ENCODE measurements around the gene KIF19. TPM values are rescaled to one million over a fixed set of nuclear protein-coding genes. Genes with fewer than 3 reads are reported as not detected.

KIF19 gene
- total RNA-seq, 2 experiments from 2014 or later, result 0.81 to 1.1 TPM

DNA sequence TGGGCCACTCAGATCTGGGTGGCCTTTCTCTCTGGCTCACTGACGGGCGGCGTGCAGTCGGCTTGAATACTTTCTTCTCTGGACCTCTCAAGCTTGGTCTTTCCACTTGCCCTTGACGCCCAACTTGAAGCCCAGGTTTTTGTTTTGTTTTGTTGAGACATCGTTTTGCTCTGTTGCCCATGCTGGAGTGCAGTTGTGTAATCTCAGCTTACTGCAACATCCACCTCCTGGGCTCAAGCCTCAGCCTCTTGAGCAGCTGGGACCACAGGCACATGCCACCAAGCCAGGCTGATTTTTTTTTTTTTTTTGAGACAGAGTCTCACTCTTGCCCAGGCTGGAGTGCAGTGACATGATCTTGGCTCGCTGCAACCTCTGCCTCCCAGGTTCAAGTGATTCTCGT is 22.7 kb upstream of the KIF19 start:
- TF ChIP-seq, protein P1, sequence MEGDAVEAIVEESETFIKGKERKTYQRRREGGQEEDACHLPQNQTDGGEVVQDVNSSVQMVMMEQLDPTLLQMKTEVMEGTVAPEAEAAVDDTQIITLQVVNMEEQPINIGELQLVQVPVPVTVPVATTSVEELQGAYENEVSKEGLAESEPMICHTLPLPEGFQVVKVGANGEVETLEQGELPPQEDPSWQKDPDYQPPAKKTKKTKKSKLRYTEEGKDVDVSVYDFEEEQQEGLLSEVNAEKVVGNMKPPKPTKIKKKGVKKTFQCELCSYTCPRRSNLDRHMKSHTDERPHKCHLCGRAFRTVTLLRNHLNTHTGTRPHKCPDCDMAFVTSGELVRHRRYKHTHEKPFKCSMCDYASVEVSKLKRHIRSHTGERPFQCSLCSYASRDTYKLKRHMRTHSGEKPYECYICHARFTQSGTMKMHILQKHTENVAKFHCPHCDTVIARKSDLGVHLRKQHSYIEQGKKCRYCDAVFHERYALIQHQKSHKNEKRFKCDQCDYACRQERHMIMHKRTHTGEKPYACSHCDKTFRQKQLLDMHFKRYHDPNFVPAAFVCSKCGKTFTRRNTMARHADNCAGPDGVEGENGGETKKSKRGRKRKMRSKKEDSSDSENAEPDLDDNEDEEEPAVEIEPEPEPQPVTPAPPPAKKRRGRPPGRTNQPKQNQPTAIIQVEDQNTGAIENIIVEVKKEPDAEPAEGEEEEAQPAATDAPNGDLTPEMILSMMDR (IDR thresholded peaks at IDR 0.05), result no peak
- no peak overlapping the region for H3K27ac Mint-ChIP-seq
- no peaks in the 10 kb centered on the region for H3K36me3 Mint-ChIP-seq (ENCODE audit: low read depth)
- intact Hi-C loops (cut with DNase I, micrococcal nuclease), result loop anchor here (5.0 to 10.0 kb wide), 4 partner anchors 49 to 191 kb away; partner anchors contain the start of gene GPR142 (in 1 of the 2)
- Histone ChIP-seq H3K27me3 (ENCODE audit: control insufficient read depth in 1 of 2, insufficient read depth in 2 of 2, low read length in 2 of 2) (no peaks in the 10 kb centered on the region), H3K4me1 (ENCODE audit: insufficient read depth, low read length) (peaks cover 13% of the 10 kb centered on the region), H3K4me3 (ENCODE audit: low read length) (no peak overlapping the region), H3K9me3 (ENCODE audit: control insufficient read depth in 1 of 2, insufficient read depth in 1 of 2, low read length in 2 of 2) (no peaks in the 10 kb centered on the region), H3K36me3 (ENCODE audit: insufficient read depth, low read length) (no peaks in the 10 kb centered on the region), H3K27ac (ENCODE audit: low read depth in 1 of 2, low read length in 2 of 2) (no peak overlapping the region)
- ChIA-PET POLR2A (interaction anchor here (0.5 kb wide), 1 partner anchor 35 kb away, joined by 3 read pairs; no protein-coding TSS in a partner anchor), CTCF (interaction anchor here (1.5 kb wide), 1 partner anchor 65 kb away, joined by 3 read pairs; no protein-coding TSS in a partner anchor)
- H3K4me1 Mint-ChIP-seq (ENCODE audit: low read depth), result peaks cover 6% of the 10 kb centered on the region
- H3K27me3 Mint-ChIP-seq, result no peaks in the 10 kb centered on the region
- DNase-seq (no peak), ATAC-seq (ENCODE audit: poor library complexity) (no peak)
- no peak overlapping the region for H3K4me3 Mint-ChIP-seq
- H3K9me3 Mint-ChIP-seq, result no peaks in the 10 kb centered on the region

DNA sequence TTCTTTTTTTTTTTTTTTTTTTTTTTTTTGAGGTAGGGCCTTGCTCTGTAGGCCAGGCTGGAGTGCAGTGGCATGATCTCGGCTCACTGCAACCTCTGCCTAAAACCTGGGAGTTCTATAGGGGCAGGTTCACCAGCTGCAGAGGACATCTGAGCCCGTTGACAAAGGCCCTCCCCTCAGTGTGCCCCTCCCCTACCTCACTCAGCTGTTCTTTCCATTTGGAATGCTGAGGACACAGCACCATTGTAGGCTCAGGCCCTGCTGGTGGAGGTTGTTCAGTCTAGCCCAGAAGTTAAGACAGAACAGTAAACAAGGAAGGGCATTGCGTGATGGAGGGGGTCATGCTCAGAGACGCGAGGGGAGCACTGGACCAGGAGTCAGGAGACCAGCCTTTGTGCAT is 21.8 kb upstream of the KIF19 start:
- DNase-seq (no peak), ATAC-seq (ENCODE audit: poor library complexity) (no peak)
- peaks cover 13% of the 10 kb centered on the region for H3K4me1 ChIP-seq (ENCODE audit: insufficient read depth, low read length)
- H3K27me3 ChIP-seq (ENCODE audit: control insufficient read depth in 1 of 2, insufficient read depth in 2 of 2, low read length in 2 of 2), result no peaks in the 10 kb centered on the region
- Mint-ChIP-seq H3K36me3 (ENCODE audit: low read depth) (no peaks in the 10 kb centered on the region), H3K4me3 (no peak overlapping the region), H3K9me3 (no peaks in the 10 kb centered on the region), H3K27ac (no peak overlapping the region), H3K27me3 (no peaks in the 10 kb centered on the region), H3K4me1 (ENCODE audit: low read depth) (peaks cover 6% of the 10 kb centered on the region)
- no peaks in the 10 kb centered on the region for H3K36me3 ChIP-seq (ENCODE audit: insufficient read depth, low read length)
- no peak overlapping the region for H3K4me3 ChIP-seq (ENCODE audit: low read length)
- intact Hi-C loops (cut with DNase I, micrococcal nuclease), result loop anchor here (5.0 to 10.0 kb wide), 4 partner anchors 48 to 191 kb away; partner anchors contain the start of gene GPR142 (in 1 of the 2)
- H3K9me3 ChIP-seq (ENCODE audit: control insufficient read depth in 1 of 2, insufficient read depth in 1 of 2, low read length in 2 of 2), result no peaks in the 10 kb centered on the region
- H3K27ac ChIP-seq (ENCODE audit: low read depth in 1 of 2, low read length in 2 of 2), result no peak overlapping the region
- TF ChIP-seq, protein P1 (IDR thresholded peaks at IDR 0.05), result no peak
- CTCF ChIA-PET, result interaction anchor here (1.5 kb wide), 1 partner anchor 64 kb away, joined by 3 read pairs; no protein-coding TSS in a partner anchor
- POLR2A ChIA-PET, result no interaction called here

DNA sequence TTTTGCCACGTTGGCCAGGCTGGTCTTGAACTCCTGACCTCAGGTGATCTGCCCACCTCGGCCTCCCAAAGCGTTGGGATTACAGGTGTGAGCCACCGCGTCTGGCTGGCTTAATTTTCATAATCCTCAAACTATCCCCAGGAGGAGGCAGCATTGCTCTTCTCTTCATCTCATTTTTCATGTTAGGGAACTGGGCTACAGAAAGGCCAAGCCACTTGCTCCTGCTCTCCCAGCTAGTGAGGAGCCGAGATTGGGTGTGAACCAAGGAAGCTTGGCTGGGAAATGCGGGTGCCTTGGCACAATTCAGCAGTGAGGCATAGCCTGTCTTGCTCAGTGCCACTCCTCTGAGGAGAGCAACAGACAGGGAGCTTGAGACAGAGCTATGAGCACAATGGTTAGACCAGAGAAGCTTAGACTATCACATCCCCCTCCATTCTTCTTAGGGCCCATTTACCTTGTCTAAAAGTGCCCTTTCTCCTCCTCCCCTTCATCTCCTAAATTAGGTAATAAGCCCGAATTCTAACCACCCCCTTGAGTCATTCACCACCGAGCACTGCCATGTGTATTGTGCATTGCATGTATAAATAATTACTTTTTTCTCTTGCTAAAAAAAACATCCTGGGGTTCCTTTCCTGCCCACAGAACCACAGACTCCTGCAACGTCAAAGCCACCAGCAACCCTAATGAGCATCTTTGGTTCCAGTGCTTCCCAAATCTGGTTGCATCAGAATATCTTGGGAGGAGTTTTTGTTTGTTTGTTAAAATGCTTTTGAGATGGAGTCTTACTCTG is 20.0 kb upstream of the KIF19 start:
- Histone ChIP-seq H3K27me3 (ENCODE audit: control insufficient read depth in 1 of 2, insufficient read depth in 2 of 2, low read length in 2 of 2) (no peaks in the 10 kb centered on the region), H3K4me3 (ENCODE audit: low read length) (no peak overlapping the region), H3K27ac (ENCODE audit: low read depth in 1 of 2, low read length in 2 of 2) (no peak overlapping the region), H3K9me3 (ENCODE audit: control insufficient read depth in 1 of 2, insufficient read depth in 1 of 2, low read length in 2 of 2) (no peaks in the 10 kb centered on the region), H3K4me1 (ENCODE audit: insufficient read depth, low read length) (peaks cover 10% of the 10 kb centered on the region), H3K36me3 (ENCODE audit: insufficient read depth, low read length) (no peaks in the 10 kb centered on the region)
- Mint-ChIP-seq H3K27ac (no peak overlapping the region), H3K36me3 (ENCODE audit: low read depth) (no peaks in the 10 kb centered on the region), H3K4me3 (no peak overlapping the region), H3K4me1 (ENCODE audit: low read depth) (peaks cover 6% of the 10 kb centered on the region), H3K27me3 (no peaks in the 10 kb centered on the region), H3K9me3 (no peaks in the 10 kb centered on the region)
- ATAC-seq (ENCODE audit: poor library complexity) (no peak), DNase-seq (no peak)
- intact Hi-C loops (cut with DNase I, micrococcal nuclease), result loop anchor here in 1 of 2 experiments (10.0 kb wide), 1 partner anchor 189 kb away; no protein-coding TSS in a partner anchor
- ChIA-PET POLR2A (no interaction called here), CTCF (interaction anchor here (0.8 kb wide), 1 partner anchor 31 kb away, joined by 3 read pairs; no protein-coding TSS in a partner anchor)
- TF ChIP-seq, protein P1 (IDR thresholded peaks at IDR 0.05), result no peak
